ENCODE results near the gene ANKRD53.
A peak's percentile ranks its signal among the peaks of the same experiment; 100 is the strongest.

Gene ANKRD53

DNA sequence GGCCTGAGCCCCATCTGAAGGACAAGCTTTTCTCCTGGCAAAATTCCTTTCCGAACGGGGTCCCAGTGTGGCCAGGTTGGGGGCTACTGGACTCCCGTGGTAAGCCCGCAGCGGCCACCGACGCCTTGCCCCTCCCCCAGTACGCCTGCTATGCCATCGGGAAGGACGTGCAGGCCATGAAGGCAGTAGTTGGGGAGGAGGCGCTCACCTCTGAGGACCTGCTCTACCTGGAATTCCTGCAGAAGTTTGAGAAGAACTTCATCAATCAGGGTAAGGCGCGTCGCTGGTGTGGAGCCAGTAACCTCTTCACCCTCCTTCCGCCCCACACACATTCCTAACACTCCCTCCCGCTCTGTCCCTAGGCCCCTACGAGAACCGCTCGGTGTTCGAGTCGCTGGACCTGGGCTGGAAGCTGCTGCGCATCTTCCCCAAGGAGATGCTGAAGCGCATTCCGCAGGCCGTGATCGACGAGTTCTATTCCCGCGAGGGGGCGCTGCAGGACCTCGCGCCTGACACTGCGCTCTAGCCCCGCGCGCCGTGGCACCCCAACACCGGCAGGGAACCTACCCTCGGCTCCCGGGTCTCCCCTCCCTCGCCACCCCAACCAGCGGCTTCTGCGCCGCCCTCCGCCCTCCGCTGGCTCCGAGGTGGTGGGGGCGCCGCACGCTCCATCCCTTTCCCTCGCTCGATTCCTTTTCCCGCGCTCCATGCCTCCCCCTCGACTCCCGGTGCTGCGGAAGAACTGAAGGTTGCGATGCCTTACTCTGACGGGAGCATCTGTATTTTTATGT is 13.6 kb upstream of the ANKRD53 start:
- Histone ChIP-seq H3K27ac (ENCODE audit: low read length) (no peak overlapping the region), H3K79me2 (ENCODE audit: low read length) (no peaks in the 10 kb centered on the region), H3K4me3 (ENCODE audit: low read length) (peak overlapping the region; percentile 84), H3K27me3 (replicated peaks; ENCODE audit: insufficient read depth, low read length) (peaks cover 57% of the 10 kb centered on the region), H3K4me2 (ENCODE audit: low read depth, low read length) (peak overlapping the region; percentile 99), H3K9me2 (replicated peaks; ENCODE audit: insufficient read depth, low read length) (no peaks in the 10 kb centered on the region), H3K9ac (ENCODE audit: low read length) (peak overlapping the region; percentile 57; the same call in 1 of the 2 replicates), H3K9me3 (replicated peaks; ENCODE audit: insufficient read depth, low read length) (no peaks in the 10 kb centered on the region), H3F3A (ENCODE audit: insufficient read depth, low read length) (no peaks in the 10 kb centered on the region), H3K4me1 (ENCODE audit: low read length) (0 out of 2 replicates have a peak, but pooled peaks cover 4% of the 10 kb centered on the region), H2AFZ (ENCODE audit: low read length) (peak overlapping the region; percentile 96), H4K20me1 (ENCODE audit: insufficient read depth, low read length) (no peaks in the 10 kb centered on the region), H3K36me3 (replicated peaks; ENCODE audit: insufficient read depth, low read length) (no peaks in the 10 kb centered on the region)
- TF ChIP-seq EZH2 (optimal IDR thresholded peaks at IDR 0.05; ENCODE audit: low read depth, low read length) (no peak), EZH2phosphoT487 (IDR thresholded peaks at IDR 0.05; ENCODE audit: low read length) (no peak)
- TF ChIP-seq, protein P1, sequence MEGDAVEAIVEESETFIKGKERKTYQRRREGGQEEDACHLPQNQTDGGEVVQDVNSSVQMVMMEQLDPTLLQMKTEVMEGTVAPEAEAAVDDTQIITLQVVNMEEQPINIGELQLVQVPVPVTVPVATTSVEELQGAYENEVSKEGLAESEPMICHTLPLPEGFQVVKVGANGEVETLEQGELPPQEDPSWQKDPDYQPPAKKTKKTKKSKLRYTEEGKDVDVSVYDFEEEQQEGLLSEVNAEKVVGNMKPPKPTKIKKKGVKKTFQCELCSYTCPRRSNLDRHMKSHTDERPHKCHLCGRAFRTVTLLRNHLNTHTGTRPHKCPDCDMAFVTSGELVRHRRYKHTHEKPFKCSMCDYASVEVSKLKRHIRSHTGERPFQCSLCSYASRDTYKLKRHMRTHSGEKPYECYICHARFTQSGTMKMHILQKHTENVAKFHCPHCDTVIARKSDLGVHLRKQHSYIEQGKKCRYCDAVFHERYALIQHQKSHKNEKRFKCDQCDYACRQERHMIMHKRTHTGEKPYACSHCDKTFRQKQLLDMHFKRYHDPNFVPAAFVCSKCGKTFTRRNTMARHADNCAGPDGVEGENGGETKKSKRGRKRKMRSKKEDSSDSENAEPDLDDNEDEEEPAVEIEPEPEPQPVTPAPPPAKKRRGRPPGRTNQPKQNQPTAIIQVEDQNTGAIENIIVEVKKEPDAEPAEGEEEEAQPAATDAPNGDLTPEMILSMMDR (IDR thresholded peaks at IDR 0.05; ENCODE audit: low read length): peak; percentile 85
- peak; percentile 82 for DNase-seq

DNA sequence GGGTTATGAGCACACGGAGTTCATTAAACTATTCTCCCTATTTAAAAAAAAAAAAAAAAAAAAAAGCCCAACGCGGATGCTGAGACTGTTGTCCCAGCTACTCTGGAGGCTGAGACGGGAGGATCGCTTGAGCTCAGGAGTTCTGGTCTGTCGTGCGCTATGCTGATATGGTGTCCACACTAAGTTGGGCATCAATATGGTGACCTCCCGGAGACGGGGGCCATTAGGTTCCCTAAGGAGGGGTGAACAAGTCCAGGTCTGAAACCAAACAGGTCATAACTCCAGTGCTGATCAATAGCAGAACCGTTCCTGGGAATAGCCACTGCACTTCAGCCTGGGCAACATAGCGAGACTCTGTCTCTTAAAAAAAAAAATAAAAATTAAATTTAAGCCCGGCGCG is 12.9 kb upstream of the ANKRD53 start:
- no peaks in the 10 kb centered on the region for H3K9me2 ChIP-seq (replicated peaks; ENCODE audit: insufficient read depth, low read length)
- H3K27ac ChIP-seq (ENCODE audit: low read length): no peak overlapping the region
- H3K4me3 ChIP-seq (ENCODE audit: low read length): peak overlapping the region; percentile 84
- H3F3A ChIP-seq (ENCODE audit: insufficient read depth, low read length): no peaks in the 10 kb centered on the region
- H3K79me2 ChIP-seq (ENCODE audit: low read length): no peaks in the 10 kb centered on the region
- TF ChIP-seq, protein P1 (IDR thresholded peaks at IDR 0.05; ENCODE audit: low read length): no peak
- TF ChIP-seq EZH2 (optimal IDR thresholded peaks at IDR 0.05; ENCODE audit: low read depth, low read length) (no peak), EZH2phosphoT487 (IDR thresholded peaks at IDR 0.05; ENCODE audit: low read length) (no peak)
- H3K36me3 ChIP-seq (replicated peaks; ENCODE audit: insufficient read depth, low read length): no peaks in the 10 kb centered on the region
- peaks cover 58% of the 10 kb centered on the region for H3K27me3 ChIP-seq (replicated peaks; ENCODE audit: insufficient read depth, low read length)
- H2AFZ ChIP-seq (ENCODE audit: low read length): peak overlapping the region; percentile 96
- H3K9ac ChIP-seq (ENCODE audit: low read length): no peak overlapping the region; the same call in 1 of the 2 replicates
- no peak for DNase-seq
- no peaks in the 10 kb centered on the region for H3K9me3 ChIP-seq (replicated peaks; ENCODE audit: insufficient read depth, low read length)
- H3K4me1 ChIP-seq (ENCODE audit: low read length): 0 out of 2 replicates have a peak, but pooled peaks cover 4% of the 10 kb centered on the region
- H3K4me2 ChIP-seq (ENCODE audit: low read depth, low read length): peak overlapping the region; percentile 99; the same call in 1 of the 2 replicates
- H4K20me1 ChIP-seq (ENCODE audit: insufficient read depth, low read length): no peaks in the 10 kb centered on the region

DNA sequence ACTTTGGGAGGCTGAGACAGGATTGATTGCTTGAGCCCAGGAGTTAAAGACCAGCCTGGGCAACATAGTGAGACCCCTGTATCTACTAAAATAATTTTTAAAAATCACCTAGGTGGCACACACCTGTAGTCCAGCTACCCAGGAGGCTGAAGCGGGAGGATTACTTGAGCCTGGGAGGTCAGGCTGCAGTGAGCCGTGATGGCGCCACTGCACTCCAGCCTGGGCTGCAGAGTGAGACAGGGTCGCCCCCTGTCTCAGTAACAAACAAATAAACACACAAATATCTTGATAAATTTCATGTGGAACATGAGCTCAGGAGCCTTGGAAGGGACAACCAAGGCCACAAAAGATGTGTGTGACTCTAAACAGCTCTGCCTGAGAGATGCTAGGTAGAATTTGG is 11.7 kb upstream of the ANKRD53 start:
- DNase-seq: no peak
- Histone ChIP-seq H3K4me2 (ENCODE audit: low read depth, low read length) (no peak overlapping the region), H2AFZ (ENCODE audit: low read length) (no peak overlapping the region), H3K4me3 (ENCODE audit: low read length) (no peak overlapping the region), H3K27me3 (replicated peaks; ENCODE audit: insufficient read depth, low read length) (peaks cover 62% of the 10 kb centered on the region), H3K27ac (ENCODE audit: low read length) (no peak overlapping the region), H3K36me3 (replicated peaks; ENCODE audit: insufficient read depth, low read length) (no peaks in the 10 kb centered on the region), H3K9me2 (replicated peaks; ENCODE audit: insufficient read depth, low read length) (no peaks in the 10 kb centered on the region), H3F3A (ENCODE audit: insufficient read depth, low read length) (no peaks in the 10 kb centered on the region), H3K79me2 (ENCODE audit: low read length) (no peaks in the 10 kb centered on the region), H3K9ac (ENCODE audit: low read length) (no peak overlapping the region), H3K9me3 (replicated peaks; ENCODE audit: insufficient read depth, low read length) (no peaks in the 10 kb centered on the region), H3K4me1 (ENCODE audit: low read length) (0 out of 2 replicates have a peak, but pooled peaks cover 4% of the 10 kb centered on the region), H4K20me1 (ENCODE audit: insufficient read depth, low read length) (no peaks in the 10 kb centered on the region)
- TF ChIP-seq EZH2phosphoT487 (IDR thresholded peaks at IDR 0.05; ENCODE audit: low read length) (no peak), EZH2 (optimal IDR thresholded peaks at IDR 0.05; ENCODE audit: low read depth, low read length) (no peak)
- TF ChIP-seq, protein P1 (IDR thresholded peaks at IDR 0.05; ENCODE audit: low read length): no peak

All from MM.1S (cell line).